Activated T-helper 17 cell treated with anti-CD3 and anti-CD28 coated beads, Interleukin-2, amount 50 U/mL, for 72 hours (primary cell): ENCODE results near the gene BLOC1S3. TPM values are rescaled to one million over a fixed set of nuclear protein-coding genes. Genes with fewer than 3 reads are reported as not detected.

Source experiments
- ATAC-seq: fragments of 150-1000 bp; cut with Tn5 transposase; replicated peaks from 2 replicates; pipeline ENCODE4 v1.10.0; 2021; ENCODE audit warnings: mild to moderate bottlenecking, moderate library complexity
- H3K27ac Mint-ChIP-seq: one replicate; pipeline ENCODE4 v1.8.0; 2022; ENCODE audit warnings: mixed read lengths
- H3K27me3 Mint-ChIP-seq: one replicate; pipeline ENCODE4 v1.8.0; 2022; ENCODE audit warnings: mixed read lengths
- H3K36me3 Mint-ChIP-seq: one replicate; pipeline ENCODE4 v1.8.0; 2022; ENCODE audit warnings: low read depth, mild to moderate bottlenecking, mixed read lengths
- H3K4me1 Mint-ChIP-seq: one replicate; pipeline ENCODE4 v1.8.0; 2022; ENCODE audit warnings: mixed read lengths
- H3K4me3 Mint-ChIP-seq: one replicate; pipeline ENCODE4 v1.8.0; 2022; ENCODE audit warnings: mild to moderate bottlenecking, mixed read lengths
- H3K9me3 Mint-ChIP-seq: one replicate; pipeline ENCODE4 v1.8.0; 2022; ENCODE audit warnings: mixed read lengths
- total RNA-seq, 2 donors: library from RNA; stranded (reverse); gene quantifications; one replicate each; pipeline ENCODE4 v1.2.3, GENCODE V29; 2022

The BLOC1S3 gene
- total RNA-seq, 2 donors from 2014 or later: 13.9 to 16.7 TPM

DNA sequence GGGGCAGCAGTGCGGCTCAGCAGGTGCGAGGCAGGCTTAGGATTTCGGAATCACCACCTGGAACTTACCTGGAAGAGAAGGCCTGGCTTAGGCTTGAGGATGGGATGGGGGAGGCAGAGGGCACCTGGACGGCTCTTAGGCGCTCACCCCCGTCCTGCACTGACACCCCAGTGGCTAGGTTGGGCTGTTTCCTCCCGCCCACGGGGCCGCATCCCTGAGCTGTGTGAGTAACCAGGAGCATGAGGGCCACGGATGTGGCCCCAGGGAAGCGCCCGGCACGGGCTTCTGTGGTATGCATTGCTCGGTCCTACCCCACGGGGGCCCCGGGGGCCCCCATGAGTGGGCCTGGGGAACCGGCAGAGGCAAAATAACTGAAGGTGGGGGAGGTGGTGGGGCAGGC is 15.4 kb upstream of the BLOC1S3 start:
- ATAC-seq: no peak
- H3K27me3 Mint-ChIP-seq: peaks cover under 1% of the 10 kb centered on the region
- H3K4me1 Mint-ChIP-seq: peaks cover 11% of the 10 kb centered on the region
- H3K4me3 Mint-ChIP-seq: peak overlapping the region; percentile 52
- no peaks in the 10 kb centered on the region for H3K9me3 Mint-ChIP-seq
- H3K27ac Mint-ChIP-seq: no peak overlapping the region
- H3K36me3 Mint-ChIP-seq: no peaks in the 10 kb centered on the region

DNA sequence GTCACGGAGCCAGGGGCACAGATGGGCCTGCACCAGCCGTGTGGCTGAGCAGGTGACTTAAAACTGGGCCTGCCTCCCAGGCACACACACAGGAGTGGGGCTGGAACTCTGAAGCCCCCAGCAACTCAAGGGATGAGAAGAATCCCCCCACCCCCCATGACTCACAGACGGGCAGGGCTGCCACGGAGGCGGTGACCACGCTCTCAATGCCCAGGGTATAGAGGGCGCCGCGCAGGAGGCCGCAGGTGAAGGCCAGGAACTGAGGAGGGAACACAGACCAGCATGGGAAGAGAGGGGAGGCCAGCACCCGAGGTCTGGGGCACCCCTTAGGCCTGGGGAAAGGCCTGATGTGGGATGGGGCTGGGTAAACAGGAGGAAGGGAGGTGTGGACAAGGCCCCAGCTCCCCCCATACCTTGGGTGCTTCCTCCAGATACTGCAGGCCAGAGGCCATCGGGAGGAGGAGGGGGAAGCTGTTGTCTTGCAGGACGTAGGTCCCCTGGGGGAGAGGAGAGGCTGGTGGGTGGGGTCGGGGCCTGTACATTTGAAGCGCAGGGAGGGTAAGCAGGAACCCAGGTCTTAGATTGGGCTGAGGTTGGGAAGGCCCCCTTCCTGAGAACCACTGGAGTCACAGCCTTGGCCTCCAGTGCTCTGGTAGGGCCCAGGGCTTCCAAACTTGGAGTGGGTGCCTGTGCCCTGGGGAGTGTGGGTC is 14.7 kb upstream of the BLOC1S3 start:
- peak overlapping the region; percentile 52 for H3K4me3 Mint-ChIP-seq
- H3K27ac Mint-ChIP-seq: peak overlapping the region; percentile 72
- H3K4me1 Mint-ChIP-seq: peaks cover 11% of the 10 kb centered on the region
- no peaks in the 10 kb centered on the region for H3K27me3 Mint-ChIP-seq
- H3K36me3 Mint-ChIP-seq: no peaks in the 10 kb centered on the region
- ATAC-seq: no peak
- H3K9me3 Mint-ChIP-seq: no peaks in the 10 kb centered on the region

DNA sequence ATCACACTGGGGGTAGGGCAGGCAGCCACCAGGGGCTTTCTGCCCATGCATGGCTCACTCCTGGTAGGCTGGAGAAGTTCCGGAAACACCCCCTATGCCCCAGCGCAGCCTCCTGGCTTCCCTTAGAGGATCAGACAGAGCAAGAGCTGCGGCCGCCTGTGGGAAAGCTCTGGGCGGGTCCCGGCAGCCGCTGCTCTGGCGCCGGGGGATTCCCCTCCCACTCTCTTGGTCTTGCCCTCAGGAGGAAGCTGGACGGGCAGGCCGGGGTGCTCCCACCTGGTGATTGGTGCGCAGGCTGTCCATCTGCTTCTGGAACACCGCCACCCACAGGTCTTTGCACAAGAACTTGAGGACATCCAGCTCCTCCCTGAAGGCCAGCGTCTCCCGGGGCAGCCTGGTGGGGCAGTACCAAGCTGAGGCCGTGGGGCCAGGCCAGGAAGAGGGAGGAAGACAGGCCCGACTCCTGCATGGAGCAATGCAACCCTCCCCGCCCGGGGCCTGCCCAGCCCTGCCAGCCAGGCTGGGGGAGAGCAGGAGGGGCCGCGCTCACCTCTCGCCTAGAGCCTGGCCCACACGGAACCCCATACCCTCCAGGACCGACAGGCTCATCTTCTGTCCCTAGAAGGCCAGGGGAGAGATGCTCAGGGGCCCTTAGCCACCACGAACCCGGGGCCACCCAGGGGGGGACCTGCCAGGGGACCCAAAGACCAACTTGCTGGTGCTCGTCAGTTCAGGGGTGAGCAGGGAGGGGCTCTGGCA is 13.8 kb upstream of the BLOC1S3 start:
- Mint-ChIP-seq H3K27me3 (no peaks in the 10 kb centered on the region), H3K4me3 (peak overlapping the region; percentile 52), H3K9me3 (no peaks in the 10 kb centered on the region), H3K27ac (peak overlapping the region; percentile 72), H3K36me3 (no peaks in the 10 kb centered on the region), H3K4me1 (peaks cover 11% of the 10 kb centered on the region)
- ATAC-seq: peak; percentile 95

DNA sequence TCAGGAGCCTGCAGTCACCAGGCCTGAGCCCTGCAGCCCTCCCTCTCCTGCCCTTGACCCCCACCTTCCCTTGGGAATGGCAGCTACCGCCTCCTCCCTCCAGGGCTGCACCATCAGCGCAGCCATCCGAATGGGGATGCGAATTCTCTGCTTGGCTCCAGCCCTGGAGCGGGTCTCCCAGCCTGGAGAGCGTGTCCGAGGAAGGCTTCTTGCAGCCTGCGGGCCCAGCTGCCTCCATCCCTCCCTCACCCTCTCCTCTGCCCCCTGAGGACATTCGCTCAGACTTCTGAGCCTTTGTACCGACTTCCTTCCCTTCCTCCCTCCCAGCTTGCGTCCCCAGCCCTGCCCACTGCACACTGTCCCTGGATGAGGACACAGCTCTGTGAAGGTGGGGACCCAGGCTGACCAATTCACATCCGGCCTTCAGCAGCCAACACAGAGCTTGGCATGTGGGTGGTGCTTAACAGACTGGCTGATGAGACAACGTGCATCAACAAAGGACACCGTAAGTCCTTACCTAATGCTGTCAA is 11.8 kb upstream of the BLOC1S3 start:
- no peak for ATAC-seq
- Mint-ChIP-seq H3K36me3 (no peaks in the 10 kb centered on the region), H3K9me3 (no peaks in the 10 kb centered on the region), H3K4me3 (no peak overlapping the region), H3K4me1 (peaks cover 17% of the 10 kb centered on the region), H3K27ac (peak overlapping the region; percentile 58), H3K27me3 (no peaks in the 10 kb centered on the region)

DNA sequence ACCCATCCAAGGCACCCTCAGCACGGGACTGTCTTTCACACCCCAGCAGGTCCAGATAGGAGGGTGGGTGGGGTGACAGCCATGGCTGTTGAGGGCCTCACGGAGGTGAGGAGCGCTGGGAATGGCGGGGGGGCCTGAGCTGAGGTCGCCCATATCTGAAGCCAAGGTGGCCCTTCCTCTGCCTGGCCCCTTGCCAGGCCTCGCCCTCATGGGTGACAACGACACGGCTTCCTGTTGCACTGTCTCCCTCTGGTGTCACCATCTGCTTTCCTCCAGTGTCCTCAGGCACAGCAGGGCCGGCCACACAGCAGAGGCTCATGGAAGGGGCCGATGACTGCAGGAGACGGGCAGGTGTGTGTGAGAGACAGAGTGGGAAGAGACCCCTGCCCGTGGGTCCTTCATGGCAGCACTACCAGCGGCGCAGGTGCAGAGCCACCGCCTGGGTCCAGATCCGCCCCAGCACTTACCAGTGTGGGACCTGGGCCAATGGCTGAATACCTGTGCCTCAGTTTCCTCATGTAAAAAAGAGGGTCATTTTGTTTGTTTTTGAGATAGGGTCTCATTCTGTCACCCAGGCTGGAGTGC is 9.7 kb upstream of the BLOC1S3 start:
- Mint-ChIP-seq H3K27me3 (no peaks in the 10 kb centered on the region), H3K36me3 (no peaks in the 10 kb centered on the region), H3K4me1 (peaks cover 14% of the 10 kb centered on the region), H3K27ac (no peak overlapping the region), H3K9me3 (no peaks in the 10 kb centered on the region), H3K4me3 (no peak overlapping the region)
- ATAC-seq: no peak

DNA sequence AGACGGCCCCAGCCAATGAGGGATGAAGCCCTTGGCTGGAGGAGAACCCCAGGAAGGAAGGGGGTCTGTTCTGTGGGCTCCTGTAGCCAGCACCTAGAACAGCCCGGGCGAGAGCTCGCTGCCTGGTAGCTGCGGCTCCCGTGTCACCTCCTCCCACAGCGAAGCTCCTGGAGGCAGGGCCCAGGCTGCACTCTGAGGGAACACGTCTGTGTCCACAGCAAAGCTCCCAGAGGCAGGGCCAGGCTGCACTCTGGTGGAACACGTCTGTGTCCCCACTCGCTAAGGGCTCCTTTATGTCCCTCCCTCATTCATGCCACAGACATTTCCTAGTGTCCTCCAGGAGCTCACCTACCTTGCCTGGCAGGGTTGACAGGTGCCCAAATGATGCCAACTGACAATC is 9.0 kb upstream of the BLOC1S3 start:
- no peak overlapping the region for H3K27ac Mint-ChIP-seq
- peak overlapping the region; percentile 85 for H3K4me3 Mint-ChIP-seq
- ATAC-seq: no peak
- peaks cover 10% of the 10 kb centered on the region for H3K4me1 Mint-ChIP-seq
- no peaks in the 10 kb centered on the region for H3K9me3 Mint-ChIP-seq
- no peaks in the 10 kb centered on the region for H3K27me3 Mint-ChIP-seq
- no peaks in the 10 kb centered on the region for H3K36me3 Mint-ChIP-seq

DNA sequence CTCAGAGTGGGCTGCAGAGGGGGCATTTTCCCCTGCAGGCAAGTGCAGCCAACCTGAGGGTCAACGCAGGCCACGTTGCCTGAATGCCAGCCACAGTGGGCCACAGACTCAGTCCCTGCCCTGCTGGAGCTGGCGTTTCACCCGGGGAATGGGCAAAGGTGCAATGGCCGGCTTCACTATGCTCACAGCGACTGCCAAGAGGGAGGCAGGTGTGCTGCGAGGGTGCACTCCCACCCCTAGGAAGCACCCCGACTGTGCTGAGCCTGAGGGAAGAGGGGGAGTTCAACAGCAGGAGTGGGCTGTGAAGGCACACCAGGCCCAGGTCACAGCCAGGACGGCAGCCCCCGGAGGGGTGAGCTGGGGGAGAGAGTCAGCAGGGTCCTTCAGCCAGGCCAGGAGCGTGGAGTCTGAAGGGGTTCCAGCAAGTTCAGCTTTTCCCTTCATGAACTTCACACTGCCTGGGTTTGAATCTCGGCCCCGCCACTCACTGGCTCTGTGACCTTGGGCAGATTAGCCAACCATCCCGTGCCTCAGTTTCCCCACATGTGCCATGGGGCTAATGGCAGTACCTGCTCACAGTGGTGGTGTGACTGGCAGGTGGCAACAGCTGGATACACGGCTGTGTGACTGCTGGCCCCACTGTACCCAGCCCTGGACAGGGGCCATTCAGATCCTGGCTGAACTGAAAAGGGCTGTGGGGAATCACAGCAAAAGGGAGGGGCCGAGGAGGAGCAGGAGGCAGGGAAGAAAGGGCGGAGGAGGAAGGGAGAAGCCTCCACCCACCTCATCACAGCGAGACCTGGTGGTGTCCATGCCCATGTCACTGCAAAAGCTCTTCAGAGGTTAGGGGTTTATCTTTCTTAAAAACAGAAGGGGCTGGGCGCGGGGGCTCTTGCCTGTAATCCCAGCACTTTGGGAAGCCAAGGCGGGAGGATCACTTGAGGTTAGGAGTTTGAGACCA is 8.2 kb upstream of the BLOC1S3 start:
- peak overlapping the region; percentile 85 for H3K4me3 Mint-ChIP-seq
- no peaks in the 10 kb centered on the region for H3K9me3 Mint-ChIP-seq
- H3K27ac Mint-ChIP-seq: peak overlapping the region; percentile 99
- H3K36me3 Mint-ChIP-seq: no peaks in the 10 kb centered on the region
- H3K27me3 Mint-ChIP-seq: no peaks in the 10 kb centered on the region
- peaks cover 12% of the 10 kb centered on the region for H3K4me1 Mint-ChIP-seq
- ATAC-seq: no peak

DNA sequence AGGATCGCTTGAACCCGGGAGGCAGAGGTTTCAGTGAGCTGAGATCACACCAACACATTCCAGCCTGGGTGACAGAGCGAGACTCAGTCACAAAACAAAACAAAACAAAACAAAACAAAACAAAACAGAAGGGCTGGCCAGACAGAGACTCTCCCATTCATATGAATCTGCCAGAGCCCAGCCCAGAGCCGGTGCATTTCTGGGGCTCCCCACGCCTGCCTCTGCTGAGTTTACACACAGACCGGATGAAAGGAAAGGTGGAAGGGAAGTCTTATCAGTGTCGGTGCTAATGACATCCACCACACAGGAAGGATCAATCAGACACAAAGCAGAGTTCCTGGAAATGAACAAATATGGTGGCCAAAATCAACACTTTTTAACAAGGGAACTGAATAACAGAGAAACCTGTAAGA is 7.4 kb upstream of the BLOC1S3 start:
- Mint-ChIP-seq H3K27me3 (no peaks in the 10 kb centered on the region), H3K27ac (peak overlapping the region; percentile 99), H3K4me1 (peaks cover 14% of the 10 kb centered on the region), H3K9me3 (no peaks in the 10 kb centered on the region), H3K4me3 (peak overlapping the region; percentile 85), H3K36me3 (no peaks in the 10 kb centered on the region)
- peak; percentile 96 for ATAC-seq

DNA sequence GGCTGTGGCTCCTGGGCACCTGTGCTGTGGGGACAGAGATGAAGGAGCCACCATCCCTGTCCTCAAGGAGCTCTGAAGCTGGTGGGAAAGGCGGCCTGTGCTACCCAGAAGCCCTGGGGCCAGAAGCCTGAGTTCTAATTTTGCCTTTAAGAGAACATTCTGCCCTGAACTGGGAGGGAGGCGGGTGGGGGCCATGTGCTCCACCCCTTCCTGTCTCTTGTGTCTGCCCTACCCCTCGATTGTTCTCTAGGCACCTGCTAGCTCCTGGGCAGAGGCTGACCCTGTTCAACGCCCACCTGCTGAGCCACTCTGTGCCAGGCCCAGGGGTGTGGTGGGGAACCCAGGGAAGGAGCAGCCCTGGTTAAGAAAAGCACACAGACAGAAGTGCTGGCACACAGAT is 6.4 kb upstream of the BLOC1S3 start:
- H3K4me3 Mint-ChIP-seq: peak overlapping the region; percentile 85
- ATAC-seq: peak; percentile 24
- H3K27me3 Mint-ChIP-seq: no peaks in the 10 kb centered on the region
- H3K9me3 Mint-ChIP-seq: no peaks in the 10 kb centered on the region
- H3K4me1 Mint-ChIP-seq: peaks cover 11% of the 10 kb centered on the region
- no peaks in the 10 kb centered on the region for H3K36me3 Mint-ChIP-seq
- peak overlapping the region; percentile 99 for H3K27ac Mint-ChIP-seq

DNA sequence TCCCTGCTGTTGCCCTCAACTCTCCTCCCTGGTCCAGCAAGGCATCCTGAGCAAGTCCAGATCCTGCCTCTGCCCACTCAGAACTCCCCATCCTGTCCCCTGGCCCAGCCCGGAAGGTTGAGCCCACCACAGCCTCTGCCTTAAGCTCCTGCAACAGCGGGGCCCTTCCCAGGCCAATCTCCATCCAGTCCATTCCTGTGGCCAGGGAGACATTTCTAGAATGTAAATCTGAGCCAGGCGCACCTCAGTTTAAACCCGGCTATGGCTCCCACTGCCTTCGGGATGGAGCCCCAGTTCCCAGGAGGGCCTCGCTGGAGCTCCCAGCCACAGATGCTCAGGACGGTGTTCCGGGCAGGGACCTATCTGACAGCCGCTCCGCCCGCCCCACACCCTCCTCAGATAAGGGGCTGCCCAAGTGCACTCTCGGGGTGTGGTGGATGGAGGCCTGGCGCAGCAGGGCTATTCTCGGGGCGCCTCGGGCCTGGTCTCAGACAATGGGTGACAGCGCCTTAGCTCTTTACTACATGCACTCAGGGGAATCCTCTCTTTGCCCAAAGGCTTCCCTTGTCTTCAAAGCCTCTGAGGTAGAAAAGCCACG is 5.9 kb upstream of the BLOC1S3 start:
- ATAC-seq: no peak
- H3K4me3 Mint-ChIP-seq: peak overlapping the region; percentile 85
- H3K9me3 Mint-ChIP-seq: no peaks in the 10 kb centered on the region
- no peaks in the 10 kb centered on the region for H3K27me3 Mint-ChIP-seq
- peaks cover 11% of the 10 kb centered on the region for H3K4me1 Mint-ChIP-seq
- no peaks in the 10 kb centered on the region for H3K36me3 Mint-ChIP-seq
- H3K27ac Mint-ChIP-seq: peak overlapping the region; percentile 99

DNA sequence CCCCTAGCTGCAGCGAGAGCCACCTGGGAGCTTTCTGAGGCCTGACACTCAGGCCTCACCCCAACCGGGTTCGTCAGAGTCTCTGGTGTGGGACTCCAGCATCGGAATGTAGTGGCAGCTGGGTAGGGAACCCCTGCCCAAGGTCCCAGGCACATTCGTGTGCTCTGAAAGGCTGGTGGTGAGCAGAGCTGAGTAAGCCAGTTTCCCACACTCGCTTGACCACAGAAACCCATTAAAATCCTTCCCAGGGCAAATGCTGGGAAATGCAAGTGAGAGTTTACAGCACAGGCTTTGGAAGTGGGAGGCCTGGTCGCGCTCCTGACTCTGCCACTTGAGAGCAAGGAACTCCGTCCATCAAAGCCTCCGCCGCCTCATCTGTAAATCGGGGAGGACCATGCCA is 4.8 kb upstream of the BLOC1S3 start:
- Mint-ChIP-seq H3K27ac (peak overlapping the region; percentile 46), H3K4me1 (peaks cover 11% of the 10 kb centered on the region), H3K27me3 (no peaks in the 10 kb centered on the region), H3K4me3 (no peak overlapping the region), H3K9me3 (no peaks in the 10 kb centered on the region), H3K36me3 (no peaks in the 10 kb centered on the region)
- no peak for ATAC-seq

DNA sequence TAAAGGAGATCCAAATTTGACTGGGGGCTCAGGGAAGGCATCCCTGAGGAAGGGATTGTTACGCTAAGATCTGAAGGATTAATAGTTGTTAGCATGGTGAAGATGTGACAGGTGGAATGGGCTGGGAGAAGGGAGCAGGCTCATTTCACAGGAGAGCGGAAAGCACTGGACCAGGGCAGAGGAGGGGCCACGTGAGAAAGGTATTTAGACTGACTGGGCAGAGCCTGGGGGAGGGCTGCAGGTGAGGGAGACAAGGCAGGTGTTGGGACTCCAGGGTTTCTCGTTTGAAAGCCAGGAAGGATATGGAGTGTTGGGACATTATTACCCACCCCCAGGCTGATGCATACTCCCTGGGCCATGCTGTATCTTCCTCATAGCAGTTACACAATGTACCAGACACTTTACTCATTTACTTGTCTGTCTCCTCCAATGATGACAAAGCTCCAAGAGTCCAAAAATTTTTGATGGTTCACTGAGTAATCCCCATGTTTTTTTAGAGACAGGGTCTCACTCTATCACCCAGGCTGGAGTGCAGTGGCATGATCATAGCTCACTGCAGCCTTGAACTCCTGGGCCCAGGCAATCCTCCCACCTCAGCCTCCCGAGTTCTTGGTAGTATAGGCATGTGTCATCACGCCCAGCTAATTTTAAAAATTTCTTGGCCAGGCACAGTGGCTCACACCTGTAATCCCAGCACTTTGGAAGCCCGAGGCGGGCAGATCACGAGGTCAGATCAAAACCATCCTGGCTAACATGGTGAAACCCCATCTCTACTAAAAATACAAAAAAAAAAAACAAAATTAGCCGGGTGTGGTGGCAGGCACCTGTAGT is 2.9 kb upstream of the BLOC1S3 start:
- no peak overlapping the region for H3K4me3 Mint-ChIP-seq
- peaks cover 3% of the 10 kb centered on the region for H3K36me3 Mint-ChIP-seq
- H3K27me3 Mint-ChIP-seq: no peaks in the 10 kb centered on the region
- peaks cover 11% of the 10 kb centered on the region for H3K4me1 Mint-ChIP-seq
- peak overlapping the region; percentile 51 for H3K27ac Mint-ChIP-seq
- ATAC-seq: no peak
- H3K9me3 Mint-ChIP-seq: no peaks in the 10 kb centered on the region

DNA sequence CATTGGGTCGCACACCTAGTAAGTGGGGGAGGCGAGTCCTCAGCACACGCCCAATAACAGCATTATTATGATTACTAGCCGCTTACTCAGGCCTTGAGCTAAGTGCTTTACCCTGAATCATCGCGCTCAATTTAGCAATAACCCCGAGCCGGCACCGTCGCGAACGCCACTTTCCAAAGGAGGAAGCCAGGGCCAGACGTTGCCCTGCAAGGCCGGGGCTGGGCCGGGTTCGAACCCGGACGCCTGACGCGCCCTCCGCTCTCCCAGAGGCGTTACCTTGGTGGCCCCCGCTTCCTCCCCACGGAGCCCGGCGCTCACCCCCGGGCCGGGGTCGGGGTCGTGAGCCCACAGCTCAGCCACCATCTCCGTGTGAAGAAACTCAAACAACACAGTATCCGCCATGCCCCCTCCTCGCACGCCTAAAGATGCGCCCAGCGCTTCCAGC is 745 bp upstream of the BLOC1S3 start, which contains the start of gene TRAPPC6A:
TSS of gene TRAPPC6A (minus strand) at position 421 of the 445 bp plus-strand sequence. CDS start at position 402, 19 bp downstream.
- H3K27ac Mint-ChIP-seq: peak within 1 kb of the TSS; percentile 88
- H3K4me1 Mint-ChIP-seq: peaks cover 17% of the 10 kb centered on the region
- no peak for ATAC-seq
- H3K9me3 Mint-ChIP-seq: no peaks in the 10 kb centered on the region
- H3K36me3 Mint-ChIP-seq: peaks cover 17% of the 10 kb centered on the region
- no peaks in the 10 kb centered on the region for H3K27me3 Mint-ChIP-seq
- H3K4me3 Mint-ChIP-seq: peak within 1 kb of the TSS; percentile 82
